GM21576 (cell line): Measurements from ENCODE around the gene SPRTN.
A peak's percentile ranks its signal among the peaks of the same experiment; 100 is the strongest.
"Not testable (repeated sequence)": the region's sequence is repeated elsewhere in the genome, so short reads cannot be mapped to it uniquely, and the experiment has no call there.

ENCODE experiments used
- ATAC-seq: cut with Tn5 transposase; IDR thresholded peaks from one replicate; pipeline ENCODE4 v1.9.1; 2021; ENCODE audit warnings: mild to moderate bottlenecking, moderate library complexity; ENCODE audit not compliant: unreplicated experiment

Gene SPRTN

DNA sequence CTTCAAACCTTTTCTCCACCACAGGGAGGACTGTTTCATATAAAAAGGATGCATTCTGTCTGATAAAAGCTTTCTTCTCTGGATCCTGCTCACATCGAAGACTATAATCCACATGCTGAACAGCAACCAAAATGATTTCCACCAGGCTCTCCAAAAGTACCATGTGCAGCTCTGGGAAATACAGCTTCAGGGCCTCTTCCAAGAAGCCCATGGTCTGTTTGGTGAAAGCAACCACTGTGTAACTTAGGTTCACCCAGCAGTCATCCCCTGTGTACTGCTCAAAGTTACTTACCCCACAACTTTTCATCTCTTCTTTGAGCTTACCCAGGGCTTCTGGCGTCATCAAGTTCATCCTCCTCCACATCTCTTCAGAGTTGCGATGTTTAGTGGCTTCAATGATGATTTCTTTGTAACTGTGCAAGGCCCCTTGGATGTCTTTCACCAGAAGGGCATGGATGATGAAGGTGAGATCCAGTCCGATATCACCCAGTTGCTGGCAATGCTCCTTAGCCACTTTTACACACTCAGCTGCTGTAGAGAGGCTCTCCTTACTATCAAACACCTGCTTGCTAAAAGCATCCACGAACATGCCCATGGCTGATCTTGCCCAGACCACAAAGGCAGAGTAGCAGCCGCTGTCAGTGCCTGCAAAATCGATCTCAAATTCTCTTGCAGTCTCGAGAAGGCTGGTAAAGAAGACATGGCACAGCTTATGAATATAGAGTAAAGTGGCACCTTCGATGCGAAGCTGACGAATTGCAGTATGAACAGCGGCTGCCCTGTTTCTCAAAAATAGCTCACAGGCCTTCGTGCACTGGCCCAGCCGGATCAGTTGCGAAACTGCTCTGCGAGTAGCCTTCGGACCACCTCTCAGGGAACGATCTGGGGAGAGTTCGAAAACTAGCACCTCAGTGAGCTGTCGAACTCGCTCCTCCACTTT lies 2.2 kb upstream of the SPRTN start:
- no peak for ATAC-seq

GRCh38 chr1:231337043-231337471 lies 1.0 kb upstream of the SPRTN start:
- ATAC-seq, result peak; percentile 6

DNA sequence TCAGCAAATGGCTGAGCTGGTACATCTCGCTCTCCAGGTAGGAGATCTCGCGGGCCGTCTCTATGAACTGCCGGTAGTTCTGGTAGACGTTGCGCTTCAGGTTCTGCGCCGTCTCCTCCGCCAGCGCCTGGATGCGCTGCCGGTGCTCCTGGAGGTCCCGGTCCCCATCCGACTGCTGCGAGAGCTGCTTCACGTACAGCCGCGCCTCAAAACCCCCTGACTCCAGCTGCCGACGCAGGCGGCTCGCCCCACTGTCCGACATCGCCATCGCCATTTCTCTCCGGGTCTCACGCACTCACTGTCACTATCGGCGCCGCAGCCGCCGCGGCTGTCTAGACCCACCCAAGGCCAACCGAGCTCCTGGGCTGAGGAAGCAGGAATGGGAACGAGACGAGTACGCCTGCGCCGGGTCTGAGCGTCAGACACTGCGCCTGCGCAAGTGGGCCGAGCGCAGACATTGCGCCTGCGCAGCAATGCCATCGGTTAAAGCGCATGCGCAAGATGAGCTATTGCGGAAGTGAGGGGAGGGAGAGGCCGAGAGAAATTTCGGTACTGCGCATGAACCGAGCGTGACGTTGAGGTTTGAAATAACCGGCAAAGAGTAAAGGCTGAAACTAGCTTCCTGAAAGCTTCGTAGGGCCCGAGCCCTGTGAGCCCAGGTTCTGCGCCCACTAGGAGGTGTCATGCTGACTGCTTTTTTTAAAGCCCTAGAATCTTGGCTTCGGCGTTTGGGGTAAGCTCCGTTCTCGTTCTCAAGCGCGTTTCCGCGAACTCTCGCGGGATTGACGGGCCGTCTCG lies 422 bp upstream of the SPRTN start, which contains the start of gene EXOC8:
Gene EXOC8 (minus strand): TSS at position 381 of the 798 bp plus-strand sequence. CDS start 107 bp downstream, at position 274.
- peak; percentile 71 for ATAC-seq

GRCh38 chr1:231340328-231341013 lies 2.4 kb downstream of the SPRTN start:
- no peak for ATAC-seq

DNA sequence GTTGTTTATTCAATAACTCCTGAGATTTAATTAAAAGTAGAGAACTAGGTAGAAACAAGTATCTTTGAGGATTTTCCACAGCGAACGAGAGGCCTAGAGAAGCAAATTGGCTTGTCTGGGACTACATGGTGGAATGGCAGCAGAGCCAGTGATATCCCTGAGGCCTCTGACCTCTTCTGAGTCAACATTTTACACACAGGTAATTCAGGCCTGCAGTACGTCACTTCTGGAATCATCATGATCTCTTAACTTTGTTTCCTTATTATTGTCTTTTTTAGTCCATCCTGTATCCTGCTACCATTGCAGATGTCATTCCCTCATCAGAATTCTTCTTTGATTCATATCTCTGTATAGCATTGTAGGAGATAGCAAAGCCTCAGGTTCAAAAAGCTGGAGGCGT lies 9.9 kb downstream of the SPRTN start:
- no peak for ATAC-seq

GRCh38 chr1:231348442-231348841 lies 10.3 kb downstream of the SPRTN start:
- no peak for ATAC-seq

DNA sequence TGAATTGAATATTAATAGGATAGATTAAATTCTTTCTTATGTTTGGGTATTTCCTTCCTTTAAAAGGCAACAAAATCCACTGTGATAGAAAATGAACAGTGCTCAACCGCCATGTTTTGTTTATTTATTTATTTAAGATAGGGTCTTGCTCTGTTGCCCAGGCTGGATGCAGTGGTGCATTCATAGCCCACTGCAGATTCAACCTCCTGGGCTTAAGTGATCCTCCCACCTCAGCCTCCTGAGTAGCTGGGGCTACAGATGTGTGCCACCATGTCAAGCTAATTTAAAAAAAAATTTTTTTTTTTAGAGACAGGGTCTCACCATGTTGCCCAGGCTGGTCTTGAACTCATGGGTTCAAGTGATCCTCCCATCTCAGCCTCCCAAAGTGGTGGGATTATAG lies 10.8 kb downstream of the SPRTN start:
- not testable (repeated sequence) for ATAC-seq

- no peak for ATAC-seq
These were observed 13.7 kb downstream of the SPRTN start for GRCh38 chr1:231351816-231352215.

DNA sequence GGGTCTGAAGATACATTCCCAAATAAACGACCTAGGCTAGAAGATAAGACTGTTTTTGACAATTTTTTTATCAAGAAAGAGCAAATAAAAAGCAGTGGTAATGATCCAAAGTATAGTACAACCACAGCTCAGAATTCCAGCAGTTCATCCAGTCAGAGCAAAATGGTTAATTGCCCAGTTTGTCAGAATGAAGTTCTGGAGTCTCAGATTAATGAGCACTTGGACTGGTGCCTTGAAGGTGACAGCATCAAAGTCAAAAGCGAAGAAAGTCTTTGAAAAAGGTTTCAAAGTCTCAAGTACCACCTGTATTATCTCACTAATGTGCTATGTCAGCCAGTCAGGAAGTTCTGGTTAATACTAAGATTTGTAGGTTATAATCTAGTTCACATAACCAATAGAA lies 15.0 kb downstream of the SPRTN start:
- no peak for ATAC-seq

DNA sequence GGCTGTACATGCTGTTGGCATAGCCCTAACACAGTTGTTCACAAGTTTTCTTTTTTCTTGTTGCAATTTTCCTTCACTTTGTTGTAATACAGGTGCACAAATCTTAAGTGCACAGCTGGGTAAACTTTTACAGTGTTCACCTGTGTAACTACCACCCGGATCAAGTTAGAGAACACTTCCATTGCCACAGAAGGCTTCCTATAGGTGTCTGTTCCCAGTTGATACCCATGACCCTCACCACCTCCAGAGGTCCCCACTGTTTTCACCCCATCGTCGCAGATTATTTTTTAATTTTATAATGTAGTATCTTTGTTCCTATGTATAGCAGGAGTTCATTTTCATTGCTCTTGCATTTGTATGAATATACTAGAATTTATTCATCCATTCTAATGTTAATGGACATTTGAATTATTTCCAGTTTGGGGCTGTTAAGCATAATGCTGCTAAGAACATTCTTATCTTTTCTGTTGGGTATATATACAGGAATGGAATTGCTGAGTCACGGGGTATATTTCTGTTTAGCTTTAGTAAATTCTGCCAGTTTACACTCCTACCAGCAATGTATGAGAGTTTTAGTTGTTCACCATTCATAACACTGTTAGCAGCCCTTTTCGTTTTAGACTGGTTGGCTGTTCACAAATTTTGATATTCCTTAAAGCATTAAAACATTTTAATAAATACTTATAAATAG lies 16.4 kb downstream of the SPRTN start:
- ATAC-seq, result no peak

DNA sequence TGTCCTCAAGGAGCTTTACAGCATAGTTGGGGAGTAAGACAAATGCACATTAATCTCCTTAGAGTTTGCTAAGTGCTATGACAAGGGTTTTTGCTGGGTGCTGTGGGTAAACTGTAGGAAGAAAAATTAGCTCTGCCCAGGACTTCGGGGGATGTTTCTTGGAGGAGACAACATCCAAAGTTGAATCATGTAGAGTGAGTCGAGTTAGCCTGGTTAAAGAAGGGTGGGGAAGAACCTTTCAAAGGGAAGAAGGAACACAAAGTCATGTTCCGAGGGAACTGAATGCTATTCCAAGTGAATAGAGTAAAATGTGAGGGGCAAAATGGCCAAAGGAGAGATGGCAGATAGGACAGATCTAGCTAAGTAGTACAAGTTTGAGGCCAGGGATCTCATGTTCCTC lies 17.1 kb downstream of the SPRTN start:
- ATAC-seq, result no peak

- ATAC-seq, result no peak
These were observed 19.2 kb downstream of the SPRTN start for GRCh38 chr1:231357187-231357772.

DNA sequence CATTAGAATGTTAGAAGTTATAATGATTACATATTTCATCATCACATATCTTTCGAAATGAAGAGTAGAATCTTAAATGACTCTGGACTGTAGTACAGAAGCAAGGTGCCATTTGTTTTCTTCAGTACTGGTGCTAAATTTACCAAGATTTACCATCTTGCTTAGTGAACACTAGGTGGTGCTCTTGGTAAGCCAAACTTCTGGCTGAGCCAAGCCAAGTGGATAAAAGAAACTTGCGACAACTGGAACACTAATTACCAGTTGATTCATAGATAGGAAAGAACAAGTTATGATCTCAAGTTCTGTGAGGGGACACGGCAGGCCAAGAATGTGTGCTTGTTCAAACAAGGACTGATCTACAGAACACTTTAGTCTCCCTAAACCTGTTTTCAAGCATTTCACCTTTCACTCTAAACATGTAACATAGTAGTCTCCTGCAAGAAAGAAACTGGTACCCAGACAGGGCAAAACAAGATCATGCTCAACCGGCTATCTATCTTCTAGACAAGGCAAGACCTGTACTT lies 19.8 kb downstream of the SPRTN start:
- peak; percentile 79 for ATAC-seq

DNA sequence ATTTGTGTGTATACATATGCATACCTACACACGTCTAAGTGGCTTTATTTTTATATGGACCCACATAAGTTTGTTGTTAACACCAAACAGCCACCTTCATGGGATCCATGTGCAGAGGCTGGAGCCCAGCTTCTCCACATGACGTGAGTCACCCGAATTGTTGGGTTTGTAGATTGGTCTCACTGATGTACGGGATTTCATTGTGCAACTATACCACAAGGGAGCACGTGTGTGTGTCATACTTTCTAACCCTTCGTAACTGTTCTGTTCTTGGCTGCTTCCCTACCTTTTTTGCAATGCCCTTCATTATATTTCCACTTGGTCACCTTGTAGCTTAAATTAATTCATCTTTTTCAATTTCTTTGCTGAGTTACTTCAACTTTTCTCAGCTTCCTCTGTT lies 21.0 kb downstream of the SPRTN start:
- ATAC-seq, result no peak

DNA sequence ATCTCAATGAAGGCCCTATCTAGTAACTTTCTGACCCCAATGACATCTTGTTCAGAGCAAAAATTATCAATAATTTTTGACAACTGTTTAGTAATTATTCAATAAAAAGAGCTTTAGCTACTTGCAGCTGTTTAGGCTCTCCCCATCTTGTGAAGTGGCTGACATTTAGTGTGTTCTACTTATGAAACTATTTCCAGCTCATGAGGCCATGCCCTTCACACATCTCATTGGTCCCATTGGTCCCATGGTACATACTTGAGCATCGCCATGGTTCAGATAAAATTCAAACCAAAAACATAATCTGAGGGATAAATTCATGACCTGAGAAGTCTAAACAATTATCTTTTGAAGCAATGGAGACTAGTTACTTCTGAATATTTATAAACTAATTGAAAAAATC lies 24.2 kb downstream of the SPRTN start:
- no peak for ATAC-seq

DNA sequence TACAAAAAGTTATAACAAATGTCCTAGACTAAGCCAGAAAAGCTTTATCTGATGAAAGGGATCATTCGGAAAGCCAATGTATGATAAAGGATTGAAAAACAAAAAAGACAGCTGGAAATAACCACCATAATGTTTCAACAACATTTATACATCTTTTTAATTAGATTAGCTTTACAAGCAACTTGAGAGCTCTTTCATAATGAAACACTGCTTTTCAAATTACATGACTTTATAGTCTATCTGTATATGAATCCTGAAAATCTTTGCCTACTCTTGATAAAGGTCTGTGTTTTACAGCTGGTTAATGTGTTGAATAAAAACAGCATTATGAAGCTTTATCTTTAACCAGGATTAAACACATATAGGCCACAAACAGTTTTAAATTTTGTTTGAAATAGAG lies 25.5 kb downstream of the SPRTN start:
- ATAC-seq, result no peak

- ATAC-seq, result no peak
These were observed 26.1 kb downstream of the SPRTN start for GRCh38 chr1:231364192-231364591.

- ATAC-seq, result no peak
These were observed 31.2 kb downstream of the SPRTN start for GRCh38 chr1:231369282-231369681.

DNA sequence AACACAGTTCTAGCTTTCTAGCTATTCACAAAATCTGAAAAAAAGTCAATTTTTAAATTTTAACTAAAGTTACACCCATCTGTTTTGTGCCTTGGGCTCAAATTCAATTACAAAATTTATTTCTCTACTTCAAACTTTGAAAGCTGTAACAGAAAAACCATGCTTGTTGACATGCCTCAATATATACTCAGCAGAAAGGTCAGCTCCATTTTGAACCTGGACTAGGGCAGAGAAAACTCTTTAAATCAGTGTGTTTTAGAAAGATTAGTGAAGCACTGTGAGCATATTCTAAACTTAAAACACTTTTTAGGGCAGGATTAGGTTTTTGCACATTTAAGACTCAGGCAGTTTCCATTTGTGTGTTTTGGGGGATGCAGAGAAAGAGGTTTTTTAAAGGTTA lies 34.4 kb downstream of the SPRTN start:
- no peak for ATAC-seq

DNA sequence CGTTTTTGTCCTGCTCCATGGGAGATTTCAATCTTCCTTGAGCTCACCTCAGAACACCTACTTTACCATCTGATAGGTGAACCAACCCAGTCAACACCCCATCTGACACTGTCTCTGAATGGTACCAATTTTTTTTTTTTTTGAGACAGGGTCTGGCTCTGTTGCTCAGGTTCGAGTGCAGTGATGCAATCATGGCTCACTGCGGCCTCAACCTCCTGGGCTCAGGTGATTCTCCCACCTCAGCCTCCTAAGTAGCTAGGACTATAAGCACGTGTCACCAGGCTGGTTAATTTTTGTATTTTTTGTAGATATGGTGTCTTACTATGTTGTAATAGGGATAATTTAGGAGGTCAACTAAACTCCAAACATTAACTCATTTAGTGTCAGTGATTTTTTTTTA lies 36.3 kb downstream of the SPRTN start:
- no peak for ATAC-seq
